ENCODE results near the gene ABCC3. TPM values are rescaled to one million over a fixed set of nuclear protein-coding genes. Genes with fewer than 3 reads are reported as not detected.

The ABCC3 gene
- total RNA-seq, 1 experiment from 2014 or later = not detected

- in situ Hi-C loops (cut with HindIII; ENCODE audit: low pct_unique_long_range_greater_than_20kb, low sequenced_read_pairs) = no loop called here
- no peak for DNase-seq (ENCODE audit: low read depth, low spot score)
Measured at GRCh38 chr17:50656509-50656908, 21.8 kb downstream of the ABCC3 start.

GRCh38 chr17:50657054-50657453 is 22.4 kb downstream of the ABCC3 start:
- in situ Hi-C loops (cut with HindIII; ENCODE audit: low pct_unique_long_range_greater_than_20kb, low sequenced_read_pairs) = no loop called here

GRCh38 chr17:50657627-50658026 is 22.9 kb downstream of the ABCC3 start:
- no peak for DNase-seq (ENCODE audit: low read depth, low spot score)
- in situ Hi-C loops (cut with HindIII; ENCODE audit: low pct_unique_long_range_greater_than_20kb, low sequenced_read_pairs) = no loop called here

More at GRCh38 chr17:50657054-50657453, 22.4 kb downstream of the ABCC3 start:
- no peak for DNase-seq (ENCODE audit: low read depth, low spot score)

GRCh38 chr17:50658616-50659015 is 23.9 kb downstream of the ABCC3 start:
- DNase-seq (ENCODE audit: low read depth, low spot score) = no peak
- in situ Hi-C loops (cut with HindIII; ENCODE audit: low pct_unique_long_range_greater_than_20kb, low sequenced_read_pairs) = no loop called here

GRCh38 chr17:50659179-50659578 is 24.5 kb downstream of the ABCC3 start:
- in situ Hi-C loops (cut with HindIII; ENCODE audit: low pct_unique_long_range_greater_than_20kb, low sequenced_read_pairs) = no loop called here
- no peak for DNase-seq (ENCODE audit: low read depth, low spot score)

- in situ Hi-C loops (cut with HindIII; ENCODE audit: low pct_unique_long_range_greater_than_20kb, low sequenced_read_pairs) = no loop called here
- no peak for DNase-seq (ENCODE audit: low read depth, low spot score)
Measured at GRCh38 chr17:50660042-50660886, 25.6 kb downstream of the ABCC3 start.

GRCh38 chr17:50660887-50661345 is 26.2 kb downstream of the ABCC3 start:
- no peak for DNase-seq (ENCODE audit: low read depth, low spot score)
- in situ Hi-C loops (cut with HindIII; ENCODE audit: low pct_unique_long_range_greater_than_20kb, low sequenced_read_pairs) = no loop called here

- in situ Hi-C loops (cut with HindIII; ENCODE audit: low pct_unique_long_range_greater_than_20kb, low sequenced_read_pairs) = no loop called here
- no peak for DNase-seq (ENCODE audit: low read depth, low spot score)
Measured at GRCh38 chr17:50661348-50661747, 26.7 kb downstream of the ABCC3 start.

GRCh38 chr17:50661795-50662391 is 27.2 kb downstream of the ABCC3 start:
- in situ Hi-C loops (cut with HindIII; ENCODE audit: low pct_unique_long_range_greater_than_20kb, low sequenced_read_pairs) = no loop called here
- DNase-seq (ENCODE audit: low read depth, low spot score) = peak; percentile 55

GRCh38 chr17:50662632-50663225 is 28.0 kb downstream of the ABCC3 start:
- no peak for DNase-seq (ENCODE audit: low read depth, low spot score)
- in situ Hi-C loops (cut with HindIII; ENCODE audit: low pct_unique_long_range_greater_than_20kb, low sequenced_read_pairs) = no loop called here

GRCh38 chr17:50663812-50664374 is 29.2 kb downstream of the ABCC3 start:
- in situ Hi-C loops (cut with HindIII; ENCODE audit: low pct_unique_long_range_greater_than_20kb, low sequenced_read_pairs) = no loop called here
- no peak for DNase-seq (ENCODE audit: low read depth, low spot score)

GRCh38 chr17:50664788-50665458 is 30.2 kb downstream of the ABCC3 start:
- in situ Hi-C loops (cut with HindIII; ENCODE audit: low pct_unique_long_range_greater_than_20kb, low sequenced_read_pairs) = no loop called here

GRCh38 chr17:50665838-50666237 is 31.2 kb downstream of the ABCC3 start:
- no peak for DNase-seq (ENCODE audit: low read depth, low spot score)
- in situ Hi-C loops (cut with HindIII; ENCODE audit: low pct_unique_long_range_greater_than_20kb, low sequenced_read_pairs) = no loop called here

More at GRCh38 chr17:50664788-50665458, 30.2 kb downstream of the ABCC3 start:
- DNase-seq (ENCODE audit: low read depth, low spot score) = no peak

- in situ Hi-C loops (cut with HindIII; ENCODE audit: low pct_unique_long_range_greater_than_20kb, low sequenced_read_pairs) = no loop called here
- DNase-seq (ENCODE audit: low read depth, low spot score) = no peak
Measured at GRCh38 chr17:50666316-50666715, 31.6 kb downstream of the ABCC3 start.

GRCh38 chr17:50667259-50668024 is 32.8 kb downstream of the ABCC3 start:
- no peak for DNase-seq (ENCODE audit: low read depth, low spot score)
- in situ Hi-C loops (cut with HindIII; ENCODE audit: low pct_unique_long_range_greater_than_20kb, low sequenced_read_pairs) = no loop called here

- in situ Hi-C loops (cut with HindIII; ENCODE audit: low pct_unique_long_range_greater_than_20kb, low sequenced_read_pairs) = no loop called here
- no peak for DNase-seq (ENCODE audit: low read depth, low spot score)
Measured at GRCh38 chr17:50668025-50668837, 33.5 kb downstream of the ABCC3 start.

All from SK-MEL-5 (cell line).